ENCODE measurements around the gene DYNLT2.

The DYNLT2 gene

DNA sequence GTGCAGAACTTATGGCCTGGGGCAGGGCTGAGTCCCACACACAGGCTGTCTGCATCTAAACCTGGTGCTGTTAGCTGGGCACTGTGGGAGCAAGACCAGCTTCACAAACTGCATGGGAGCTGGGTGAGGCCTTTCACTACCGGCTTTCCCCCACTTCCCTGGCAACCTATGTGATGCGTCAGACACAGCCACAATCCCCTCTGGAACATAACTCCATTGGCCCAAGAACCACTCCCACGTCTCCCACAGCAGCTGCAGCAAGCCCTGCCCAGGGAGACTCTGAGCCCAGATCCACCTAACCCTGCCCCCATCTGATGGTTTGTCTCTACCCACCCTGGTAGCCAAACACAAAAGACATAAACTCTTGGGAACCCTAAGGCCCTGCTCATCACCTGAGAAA is 58.9 kb downstream of the DYNLT2 start:
- DNase-seq, result no peak

DNA sequence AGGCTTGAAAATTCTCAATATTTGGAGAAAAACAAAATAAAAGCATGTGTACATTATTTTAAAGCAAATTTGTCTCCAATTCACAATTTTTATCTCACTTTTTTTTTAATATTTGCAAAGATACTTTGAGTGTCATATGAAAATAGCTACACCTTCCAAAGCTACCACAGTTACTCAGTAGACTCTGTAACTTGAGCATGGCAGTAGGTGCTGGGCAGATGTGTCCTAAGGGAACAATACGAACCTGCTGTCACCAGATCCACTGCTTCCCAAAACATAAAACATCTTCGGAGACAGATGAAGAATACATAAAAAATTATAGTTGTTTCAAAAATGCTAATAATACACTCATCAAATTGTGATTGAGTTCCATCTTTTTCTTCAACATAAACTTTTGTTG is 60.1 kb downstream of the DYNLT2 start:
- DNase-seq, result no peak
